ENCODE data around the gene FERMT2.

Gene FERMT2

GRCh38 chr14:52821805-52822250 lies 129.0 kb downstream of the FERMT2 start:
- no peak for DNase-seq

GRCh38 chr14:52808101-52808500 lies 142.7 kb downstream of the FERMT2 start:
- DNase-seq: no peak

Measured in CD4-positive, alpha-beta T cell treated with Interleukin-21 for 1 hour (primary cell).